Natural killer cell (primary cell): ENCODE results near the gene KRT71. TPM values are rescaled to one million over a fixed set of nuclear protein-coding genes. Genes with fewer than 3 reads are reported as not detected.

Source experiments
- ATAC-seq, 3 donors: fragments of 150-1000 bp in 2 of 3; fragments of 200-7000 bp in 1 of 3; cut with Tn5 transposase; 1 replicate in 1 of 3; 2 replicates in 2 of 3; pipeline ENCODE4 v1.10.0; 2021; ENCODE audit warnings: mild to moderate bottlenecking in 2 of 3, moderate library complexity in 2 of 3
- DNase-seq, 2 donors: peaks; one replicate each; pipeline versions ENCODE4 v3.0.0 to v3.0.0-alpha.2; 2013 to 2021; ENCODE audit warnings: mixed read lengths in 1 of 2
- H3K27ac ChIP-seq: one replicate; pipeline ENCODE4 v1.5.1; 2013; ENCODE audit warnings: mild to moderate bottlenecking, low read length
- H3K27me3 ChIP-seq: one replicate; pipeline ENCODE4 v1.6.1; 2013; ENCODE audit warnings: low read length; ENCODE audit not compliant: control insufficient read depth, insufficient read depth
- H3K36me3 ChIP-seq: one replicate; pipeline ENCODE4 v1.6.1; 2013; ENCODE audit warnings: low read length; ENCODE audit not compliant: control insufficient read depth, insufficient read depth
- H3K4me1 ChIP-seq: one replicate; pipeline ENCODE4 v1.6.1; 2013; ENCODE audit warnings: low read length; ENCODE audit not compliant: control insufficient read depth, insufficient read depth
- H3K4me3 ChIP-seq: one replicate; pipeline ENCODE4 v1.5.1; 2013; ENCODE audit warnings: low read length
- H3K9me3 ChIP-seq: one replicate; pipeline ENCODE4 v1.6.1; 2013; ENCODE audit warnings: low read length; ENCODE audit not compliant: control insufficient read depth, insufficient read depth
- H3K27ac Mint-ChIP-seq, 2 donors: one replicate each; pipeline ENCODE4 v1.8.0; 2022; ENCODE audit warnings: mild to moderate bottlenecking in 2 of 2, mixed read lengths in 2 of 2, moderate library complexity in 1 of 2
- H3K27me3 Mint-ChIP-seq, 2 donors: one replicate each; pipeline ENCODE4 v1.8.0; 2022; ENCODE audit warnings: low read depth in 2 of 2, mixed read lengths in 2 of 2
- H3K36me3 Mint-ChIP-seq: one replicate; pipeline ENCODE4 v1.8.0; 2022; ENCODE audit warnings: mixed read lengths
- H3K4me1 Mint-ChIP-seq, 2 donors: one replicate each; pipeline ENCODE4 v1.8.0; 2022; ENCODE audit warnings: mixed read lengths in 2 of 2
- H3K4me3 Mint-ChIP-seq: one replicate; pipeline ENCODE4 v1.8.0; 2022; ENCODE audit warnings: mild to moderate bottlenecking, moderate library complexity, mixed read lengths
- H3K9me3 Mint-ChIP-seq, 2 donors: one replicate each; pipeline ENCODE4 v1.8.0; 2022; ENCODE audit warnings: mixed read lengths in 2 of 2
- CTCF ChIP-seq: fragments of 200-600 bp; IDR thresholded peaks from one replicate; pipeline ENCODE4 v1.8.0; 2022; ENCODE audit warnings: antibody characterized with exemption
- WGBS: methylation state at CpG from one replicate; pipeline ENCODE4 v1.1.7; 2013; ENCODE audit warnings: missing lambda C conversion rate; ENCODE audit not compliant: insufficient coverage; 5-methylcytosine and 5-hydroxymethylcytosine counted together
- intact Hi-C: fragments of 100-400 bp; cut with micrococcal nuclease; formaldehyde crosslinking; loops from one replicate; pipeline ENCODE4 v1.14.2; 2022
- total RNA-seq, 4 donors: library from RNA; stranded (reverse); fragments of 120-200 nt in 1 of 4; gene quantifications; one replicate each; pipeline versions ENCODE4 v1.2.3 to v1.2.4, GENCODE V29; 2013 to 2022

Gene KRT71
- total RNA-seq, 3 donors from 2014 or later (not counting 1 experiment from before 2014, with no cell fraction given), result not detected

DNA sequence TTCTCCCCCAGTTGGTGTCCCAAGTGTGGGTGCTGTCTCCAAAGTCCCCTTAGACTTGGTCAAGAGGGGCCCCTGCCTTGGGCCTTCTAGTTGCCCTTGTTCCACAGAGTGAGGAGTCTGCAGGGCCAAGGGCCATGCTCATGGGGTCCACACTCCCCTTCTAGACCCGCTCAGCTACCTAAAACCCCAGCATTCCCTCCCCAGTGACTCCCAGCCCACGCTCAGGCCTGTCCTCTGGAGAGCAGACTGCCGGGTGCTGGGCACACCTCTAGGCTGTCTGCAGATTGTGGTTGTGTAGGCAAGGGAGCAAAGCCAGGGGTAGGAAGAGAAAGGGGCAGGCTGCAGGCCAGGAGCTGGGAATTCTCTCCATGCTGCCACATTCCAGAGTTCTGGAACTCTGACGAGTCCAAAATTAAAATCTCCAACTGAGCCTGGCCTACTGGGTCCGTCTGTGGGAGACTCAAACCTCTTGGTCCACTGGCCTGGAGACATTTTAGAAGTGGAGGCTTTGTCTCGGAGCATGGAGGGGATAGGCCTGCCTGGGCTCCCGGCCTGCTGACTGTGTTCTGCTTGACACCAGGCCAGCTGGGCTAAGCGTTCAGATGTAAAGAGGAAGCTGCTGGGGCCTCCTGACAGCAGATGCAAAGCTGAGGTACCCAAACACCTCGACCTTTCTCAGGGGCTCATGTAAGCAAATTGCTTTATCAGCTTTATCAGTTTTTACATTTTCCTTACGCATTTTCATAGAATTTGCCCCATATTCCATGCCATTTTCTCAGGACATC lies 19.1 kb downstream of the KRT71 start:
- H3K4me1 Mint-ChIP-seq, result peaks cover 13 to 14% of the 10 kb centered on the region in 2 donors
- peaks cover 9 to 10% of the 10 kb centered on the region in 2 donors for H3K27me3 Mint-ChIP-seq
- no peak overlapping the region for H3K27ac Mint-ChIP-seq
- Histone ChIP-seq H3K4me3 (no peak overlapping the region), H3K27ac (no peak overlapping the region), H3K9me3 (no peaks in the 10 kb centered on the region), H3K36me3 (no peaks in the 10 kb centered on the region), H3K27me3 (no peaks in the 10 kb centered on the region), H3K4me1 (peaks cover 2% of the 10 kb centered on the region)
- no peak overlapping the region for H3K4me3 Mint-ChIP-seq
- 76% methylated on average over 9 of the region's 10 CpGs for WGBS
- H3K9me3 Mint-ChIP-seq, result no peaks in the 10 kb centered on the region
- no peak for DNase-seq
- no peak for TF ChIP-seq CTCF
- no peak for ATAC-seq
- intact Hi-C loops, result no loop called here
- H3K36me3 Mint-ChIP-seq, result no peaks in the 10 kb centered on the region

DNA sequence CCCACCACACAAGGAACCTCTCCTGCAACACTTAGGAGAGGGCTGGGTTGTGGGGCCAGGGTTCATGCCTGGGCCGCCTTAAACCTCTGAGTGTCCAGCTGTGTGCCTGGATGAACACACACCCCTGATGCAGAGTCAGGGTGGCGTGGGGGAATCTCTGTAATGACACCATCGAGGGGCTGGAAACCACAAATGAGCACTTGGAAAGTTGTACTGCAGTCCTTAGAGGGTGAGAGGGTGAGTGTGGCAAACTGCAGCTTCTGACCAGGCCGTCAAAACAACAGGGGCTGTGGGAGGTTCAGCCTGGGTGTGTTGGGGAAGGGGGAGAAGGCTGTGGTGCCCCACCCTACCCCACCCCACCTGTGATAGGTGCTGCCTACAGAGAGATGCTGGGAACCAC lies 20.3 kb downstream of the KRT71 start:
- H3K9me3 ChIP-seq, result no peaks in the 10 kb centered on the region
- Mint-ChIP-seq H3K4me1 (peaks cover 20 to 26% of the 10 kb centered on the region in 2 donors), H3K27me3 (peaks cover 8 to 10% of the 10 kb centered on the region in 2 donors), H3K9me3 (no peaks in the 10 kb centered on the region), H3K27ac (peak overlapping the region in 1 of 2 donors; percentile 49), H3K4me3 (no peak overlapping the region), H3K36me3 (no peaks in the 10 kb centered on the region)
- intact Hi-C loops, result no loop called here
- ATAC-seq, result no peak
- DNase-seq, result no peak
- H3K4me3 ChIP-seq, result no peak overlapping the region
- H3K27ac ChIP-seq, result no peak overlapping the region
- H3K36me3 ChIP-seq, result no peaks in the 10 kb centered on the region
- TF ChIP-seq CTCF, result no peak
- peaks cover 4% of the 10 kb centered on the region for H3K4me1 ChIP-seq
- H3K27me3 ChIP-seq, result no peaks in the 10 kb centered on the region
- WGBS, result 62% methylated on average over 3 of the region's 4 CpGs

DNA sequence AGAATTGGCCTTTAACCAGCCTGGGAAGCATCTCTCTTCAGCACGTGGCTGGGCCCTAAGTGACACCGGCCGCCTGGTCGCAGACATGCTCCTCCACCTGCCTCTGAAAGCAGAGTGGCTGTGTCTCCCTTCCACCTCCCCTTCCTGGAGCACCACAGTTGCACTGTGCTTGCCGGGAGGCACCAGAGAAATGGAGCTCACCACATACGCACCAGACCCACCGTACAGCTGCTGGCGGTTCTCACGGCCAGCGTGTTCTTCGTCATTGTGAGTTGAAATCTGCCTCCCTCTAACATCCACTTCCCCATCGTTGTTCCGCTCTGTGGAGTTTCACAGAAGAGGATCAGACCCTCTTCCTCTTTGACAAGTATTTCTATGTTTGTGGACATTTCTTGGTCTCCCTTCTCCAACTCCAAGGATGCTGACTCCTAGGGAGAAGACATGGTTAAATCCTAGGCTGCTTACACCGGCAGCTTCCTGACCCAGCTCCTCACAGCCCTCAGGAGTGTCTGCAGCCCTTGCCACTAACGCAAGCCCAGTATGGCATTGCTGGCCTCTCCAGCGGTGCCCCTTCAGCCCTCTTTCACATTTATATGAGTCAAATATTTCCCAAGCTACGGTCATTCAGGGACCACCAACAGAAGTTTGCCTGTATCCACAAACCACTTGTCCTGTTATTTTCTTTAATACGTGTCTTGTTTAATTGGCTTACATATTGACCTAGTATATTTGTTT lies 21.2 kb downstream of the KRT71 start:
- Mint-ChIP-seq H3K27me3 (peaks cover 3 to 10% of the 10 kb centered on the region in 2 donors), H3K27ac (no peak overlapping the region), H3K4me1 (peaks cover 26 to 35% of the 10 kb centered on the region in 2 donors), H3K9me3 (no peaks in the 10 kb centered on the region), H3K4me3 (no peak overlapping the region), H3K36me3 (no peaks in the 10 kb centered on the region)
- no peak for DNase-seq
- no peak overlapping the region for H3K27ac ChIP-seq
- 68% methylated on average over 17 of the region's 18 CpGs for WGBS
- H3K27me3 ChIP-seq, result no peaks in the 10 kb centered on the region
- peaks cover 13% of the 10 kb centered on the region for H3K4me1 ChIP-seq
- intact Hi-C loops, result no loop called here
- no peaks in the 10 kb centered on the region for H3K9me3 ChIP-seq
- no peak overlapping the region for H3K4me3 ChIP-seq
- no peak for TF ChIP-seq CTCF
- no peak for ATAC-seq
- no peaks in the 10 kb centered on the region for H3K36me3 ChIP-seq
